ENCODE data around the gene FBXW7. TPM values are rescaled to one million over a fixed set of nuclear protein-coding genes. Genes with fewer than 3 reads are reported as not detected.

FBXW7 gene
- total and polyA plus RNA-seq, 2 donors = 27.2 to 114 TPM

DNA sequence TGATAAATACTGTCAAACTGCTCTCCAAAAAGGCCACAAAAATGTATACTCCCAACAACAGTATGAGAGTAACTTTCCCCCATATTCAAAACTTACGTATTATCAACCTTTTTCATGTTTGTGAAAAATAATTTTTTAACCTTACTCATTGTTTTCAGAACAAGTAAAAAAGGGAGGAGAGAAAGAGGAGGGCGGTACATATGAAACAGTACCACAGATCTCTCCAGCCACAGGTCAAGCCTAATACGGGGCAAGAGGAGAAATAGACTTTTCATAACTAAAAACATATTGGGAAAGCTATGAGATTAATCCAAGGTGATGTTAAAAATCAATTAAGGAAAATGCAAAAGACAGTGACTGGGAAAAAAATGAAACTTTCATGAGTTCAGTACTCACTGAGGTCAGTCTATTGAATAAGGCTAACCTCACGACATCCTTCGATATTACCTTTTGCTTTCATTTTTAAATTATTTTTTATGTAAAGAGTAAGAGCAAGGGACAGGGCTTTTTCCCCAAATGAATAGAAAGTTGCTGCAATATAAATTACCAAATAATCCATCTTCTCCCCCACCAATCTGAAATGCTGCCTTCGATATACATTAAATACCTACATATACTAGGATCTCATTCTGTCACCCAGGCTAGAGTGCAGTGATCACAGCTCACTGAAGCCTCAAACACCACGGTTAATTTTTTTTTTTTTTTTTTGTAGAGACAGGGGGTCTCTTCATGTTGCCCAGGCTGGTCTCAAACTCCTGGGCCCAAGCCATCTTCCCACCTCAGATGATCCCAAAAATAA, 25.3 kb downstream of the FBXW7 start:
- H3K27ac ChIP-seq (ENCODE audit: low read depth in 1 of 2, low read length in 1 of 2) = no peak overlapping the region
- no peaks in the 10 kb centered on the region for H3K9me3 ChIP-seq (ENCODE audit: control insufficient read depth in 2 of 2, insufficient read depth in 1 of 2, low read length in 1 of 2)
- no peaks in the 10 kb centered on the region for H3K4me1 ChIP-seq (ENCODE audit: control insufficient read depth in 2 of 2, insufficient read depth in 2 of 2, low read length in 2 of 2)
- DNase-seq (ENCODE audit: low read depth in 6 of 9, low spot score in 9 of 9) = no peak
- no peak overlapping the region for H3K4me3 ChIP-seq (ENCODE audit: low read length in 2 of 2)
- H3K36me3 ChIP-seq (ENCODE audit: control insufficient read depth in 2 of 2, insufficient read depth in 2 of 2, low read length in 1 of 2) = peaks cover 0 to 3% of the 10 kb centered on the region in 2 donors
- H3K27me3 ChIP-seq (ENCODE audit: control insufficient read depth in 2 of 2, insufficient read depth in 1 of 2, low read length in 1 of 2) = no peaks in the 10 kb centered on the region
- 93% methylated on average over 7 of the region's 7 CpGs for WGBS

DNA sequence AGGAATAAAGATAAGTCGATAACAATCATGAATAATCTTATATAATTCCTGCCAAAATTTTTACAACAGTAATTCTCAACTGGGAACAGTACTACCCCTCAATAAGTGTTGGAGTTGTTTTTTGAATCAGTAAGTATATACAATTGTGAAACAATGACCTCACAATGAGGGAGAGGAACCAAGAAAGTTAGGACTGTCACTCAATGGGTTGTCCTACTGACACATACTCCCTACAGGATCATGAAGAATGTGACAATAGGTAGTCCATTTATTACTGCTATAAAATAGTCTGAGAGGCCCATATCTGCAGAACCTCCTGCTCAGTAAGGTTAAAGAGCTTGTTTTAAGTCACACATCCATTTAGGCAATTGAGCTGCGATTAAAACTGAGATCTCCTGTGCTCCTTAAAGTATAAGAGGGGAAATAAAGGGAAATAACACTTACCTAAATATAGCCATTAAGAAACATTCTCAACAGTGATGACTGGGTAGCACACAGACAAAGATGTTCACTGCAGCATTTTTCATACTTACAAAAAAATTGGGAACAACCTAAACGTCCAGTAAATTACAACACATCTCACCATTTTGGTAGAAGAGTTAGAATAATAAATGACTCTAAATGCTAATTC, 26.2 kb downstream of the FBXW7 start:
- Histone ChIP-seq H3K4me3 (ENCODE audit: low read length in 2 of 2) (no peak overlapping the region), H3K27me3 (ENCODE audit: control insufficient read depth in 2 of 2, insufficient read depth in 1 of 2, low read length in 1 of 2) (no peaks in the 10 kb centered on the region), H3K36me3 (ENCODE audit: control insufficient read depth in 2 of 2, insufficient read depth in 2 of 2, low read length in 1 of 2) (peaks cover 0 to 3% of the 10 kb centered on the region in 2 donors), H3K4me1 (ENCODE audit: control insufficient read depth in 2 of 2, insufficient read depth in 2 of 2, low read length in 2 of 2) (no peaks in the 10 kb centered on the region), H3K27ac (ENCODE audit: low read depth in 1 of 2, low read length in 1 of 2) (no peak overlapping the region), H3K9me3 (ENCODE audit: control insufficient read depth in 2 of 2, insufficient read depth in 1 of 2, low read length in 1 of 2) (no peaks in the 10 kb centered on the region)
- no peak for DNase-seq (ENCODE audit: low read depth in 6 of 9, low spot score in 9 of 9)
- 95% methylated on average over 3 of the region's 3 CpGs for WGBS

- H3K36me3 ChIP-seq (ENCODE audit: control insufficient read depth in 2 of 2, insufficient read depth in 2 of 2, low read length in 1 of 2) = peaks cover 0 to 3% of the 10 kb centered on the region in 2 donors
- no peaks in the 10 kb centered on the region for H3K27me3 ChIP-seq (ENCODE audit: control insufficient read depth in 2 of 2, insufficient read depth in 1 of 2, low read length in 1 of 2)
- no peak overlapping the region for H3K27ac ChIP-seq (ENCODE audit: low read depth in 1 of 2, low read length in 1 of 2)
- no peak overlapping the region for H3K4me3 ChIP-seq (ENCODE audit: low read length in 2 of 2)
- no peak for DNase-seq (ENCODE audit: low read depth in 6 of 9, low spot score in 9 of 9)
- no peaks in the 10 kb centered on the region for H3K4me1 ChIP-seq (ENCODE audit: control insufficient read depth in 2 of 2, insufficient read depth in 2 of 2, low read length in 2 of 2)
- no peaks in the 10 kb centered on the region for H3K9me3 ChIP-seq (ENCODE audit: control insufficient read depth in 2 of 2, insufficient read depth in 1 of 2, low read length in 1 of 2)
- WGBS = over 99% methylated on average over 2 of the region's 2 CpGs
Observed at GRCh38 chr4:152508818-152509217, 27.1 kb downstream of the FBXW7 start.

- peaks cover 0 to 3% of the 10 kb centered on the region in 2 donors for H3K36me3 ChIP-seq (ENCODE audit: control insufficient read depth in 2 of 2, insufficient read depth in 2 of 2, low read length in 1 of 2)
- no peaks in the 10 kb centered on the region for H3K4me1 ChIP-seq (ENCODE audit: control insufficient read depth in 2 of 2, insufficient read depth in 2 of 2, low read length in 2 of 2)
- no peaks in the 10 kb centered on the region for H3K9me3 ChIP-seq (ENCODE audit: control insufficient read depth in 2 of 2, insufficient read depth in 1 of 2, low read length in 1 of 2)
- no peak for DNase-seq (ENCODE audit: low read depth in 6 of 9, low spot score in 9 of 9)
- WGBS = 95% methylated on average over 4 of the region's 4 CpGs
- H3K27me3 ChIP-seq (ENCODE audit: control insufficient read depth in 2 of 2, insufficient read depth in 1 of 2, low read length in 1 of 2) = no peaks in the 10 kb centered on the region
- H3K27ac ChIP-seq (ENCODE audit: low read depth in 1 of 2, low read length in 1 of 2) = no peak overlapping the region
- H3K4me3 ChIP-seq (ENCODE audit: low read length in 2 of 2) = no peak overlapping the region
Observed at GRCh38 chr4:152508386-152508785, 27.5 kb downstream of the FBXW7 start.

DNA sequence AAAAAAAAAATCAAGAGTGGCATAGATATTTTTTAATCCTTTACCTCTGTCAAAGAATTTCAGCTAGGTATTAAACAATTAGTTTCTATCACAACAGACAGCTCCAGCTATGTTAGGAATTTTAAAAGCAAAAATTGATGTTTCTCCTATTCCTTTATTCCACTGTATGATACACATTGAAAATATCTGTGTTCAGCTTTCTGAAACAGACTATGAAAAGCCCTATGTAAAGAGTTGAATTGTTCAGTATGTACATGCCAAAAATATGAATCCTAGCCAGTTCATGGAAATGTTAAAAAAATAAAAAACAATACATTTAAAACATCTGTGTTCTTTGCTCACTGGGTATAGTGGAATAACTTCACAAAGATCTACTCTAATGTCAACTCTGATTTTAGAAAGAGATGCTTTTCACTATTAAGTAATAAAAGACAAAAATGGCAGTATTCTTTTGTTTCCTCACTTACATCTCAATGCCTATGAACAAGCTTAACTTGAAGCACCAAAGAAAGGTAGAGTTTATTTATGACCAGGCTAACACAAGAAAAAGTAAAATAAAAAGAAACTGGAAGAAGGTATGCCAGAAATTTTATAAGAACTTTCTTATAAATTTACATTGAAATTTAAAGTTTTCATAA, 32.1 kb downstream of the FBXW7 start:
- H3K4me3 ChIP-seq (ENCODE audit: low read length in 2 of 2) = no peak overlapping the region
- H3K27ac ChIP-seq (ENCODE audit: low read depth in 1 of 2, low read length in 1 of 2) = no peak overlapping the region
- no peak for DNase-seq (ENCODE audit: low read depth in 6 of 9, low spot score in 9 of 9)
- H3K4me1 ChIP-seq (ENCODE audit: control insufficient read depth in 2 of 2, insufficient read depth in 2 of 2, low read length in 2 of 2) = no peaks in the 10 kb centered on the region
- peaks cover 0 to 3% of the 10 kb centered on the region in 2 donors for H3K36me3 ChIP-seq (ENCODE audit: control insufficient read depth in 2 of 2, insufficient read depth in 2 of 2, low read length in 1 of 2)
- no peaks in the 10 kb centered on the region for H3K27me3 ChIP-seq (ENCODE audit: control insufficient read depth in 2 of 2, insufficient read depth in 1 of 2, low read length in 1 of 2)
- H3K9me3 ChIP-seq (ENCODE audit: control insufficient read depth in 2 of 2, insufficient read depth in 1 of 2, low read length in 1 of 2) = no peaks in the 10 kb centered on the region

- Histone ChIP-seq H3K9me3 (ENCODE audit: control insufficient read depth in 2 of 2, insufficient read depth in 1 of 2, low read length in 1 of 2) (no peaks in the 10 kb centered on the region), H3K36me3 (ENCODE audit: control insufficient read depth in 2 of 2, insufficient read depth in 2 of 2, low read length in 1 of 2) (no peaks in the 10 kb centered on the region), H3K4me1 (ENCODE audit: control insufficient read depth in 2 of 2, insufficient read depth in 2 of 2, low read length in 2 of 2) (no peaks in the 10 kb centered on the region), H3K27ac (ENCODE audit: low read depth in 1 of 2, low read length in 1 of 2) (no peak overlapping the region), H3K4me3 (ENCODE audit: low read length in 2 of 2) (no peak overlapping the region), H3K27me3 (ENCODE audit: control insufficient read depth in 2 of 2, insufficient read depth in 1 of 2, low read length in 1 of 2) (no peaks in the 10 kb centered on the region)
- WGBS = 96% methylated on average over 3 of the region's 3 CpGs
- no peak for DNase-seq (ENCODE audit: low read depth in 6 of 9, low spot score in 9 of 9)
Observed at GRCh38 chr4:152501846-152502536, 33.9 kb downstream of the FBXW7 start.

DNA sequence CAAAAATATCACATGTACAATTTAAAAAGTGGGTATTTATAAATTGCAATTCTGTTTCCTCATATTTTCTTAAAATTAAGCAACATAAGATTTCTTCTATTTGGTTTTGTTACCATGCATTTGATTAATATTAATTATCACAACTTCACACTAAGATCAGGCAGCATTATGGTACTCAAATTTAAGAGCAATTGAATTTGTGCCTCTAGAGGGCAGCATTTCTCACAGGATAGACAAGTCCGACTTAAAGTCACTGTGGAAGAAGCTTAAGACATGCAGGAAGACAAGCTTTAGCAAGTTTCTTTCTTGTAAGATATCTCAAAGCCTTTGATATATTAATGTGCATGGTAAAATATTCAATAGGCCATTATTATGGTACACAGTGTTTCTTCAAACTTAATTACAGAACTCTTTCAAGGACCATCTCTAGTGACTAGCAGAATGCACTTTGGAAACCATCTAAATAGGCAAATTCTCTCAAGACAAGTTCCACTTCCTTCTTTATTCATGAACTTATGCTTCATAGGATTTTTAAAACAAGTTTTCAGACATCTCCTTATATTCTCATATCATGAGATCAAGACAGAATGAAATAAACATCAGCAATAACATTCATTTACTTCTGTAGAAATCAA, 35.0 kb downstream of the FBXW7 start:
- no peaks in the 10 kb centered on the region for H3K9me3 ChIP-seq (ENCODE audit: control insufficient read depth in 2 of 2, insufficient read depth in 1 of 2, low read length in 1 of 2)
- DNase-seq (ENCODE audit: low read depth in 6 of 9, low spot score in 9 of 9) = peak; percentile 55 to 94 (median 87)
- WGBS = 3% methylated on average over 1 of the region's 1 CpG
- H3K27me3 ChIP-seq (ENCODE audit: control insufficient read depth in 2 of 2, insufficient read depth in 1 of 2, low read length in 1 of 2) = no peaks in the 10 kb centered on the region
- H3K4me1 ChIP-seq (ENCODE audit: control insufficient read depth in 2 of 2, insufficient read depth in 2 of 2, low read length in 2 of 2) = no peaks in the 10 kb centered on the region
- no peaks in the 10 kb centered on the region for H3K36me3 ChIP-seq (ENCODE audit: control insufficient read depth in 2 of 2, insufficient read depth in 2 of 2, low read length in 1 of 2)
- no peak overlapping the region for H3K4me3 ChIP-seq (ENCODE audit: low read length in 2 of 2)
- H3K27ac ChIP-seq (ENCODE audit: low read depth in 1 of 2, low read length in 1 of 2) = no peak overlapping the region

- Histone ChIP-seq H3K27me3 (ENCODE audit: control insufficient read depth in 2 of 2, insufficient read depth in 1 of 2, low read length in 1 of 2) (no peaks in the 10 kb centered on the region), H3K4me1 (ENCODE audit: control insufficient read depth in 2 of 2, insufficient read depth in 2 of 2, low read length in 2 of 2) (no peaks in the 10 kb centered on the region), H3K27ac (ENCODE audit: low read depth in 1 of 2, low read length in 1 of 2) (no peak overlapping the region), H3K4me3 (ENCODE audit: low read length in 2 of 2) (no peak overlapping the region), H3K9me3 (ENCODE audit: control insufficient read depth in 2 of 2, insufficient read depth in 1 of 2, low read length in 1 of 2) (no peaks in the 10 kb centered on the region), H3K36me3 (ENCODE audit: control insufficient read depth in 2 of 2, insufficient read depth in 2 of 2, low read length in 1 of 2) (no peaks in the 10 kb centered on the region)
- DNase-seq (ENCODE audit: low read depth in 6 of 9, low spot score in 9 of 9) = no peak
- WGBS = 98% methylated on average over 2 of the region's 2 CpGs
Observed at GRCh38 chr4:152500275-152500674, 35.6 kb downstream of the FBXW7 start.

Data from thymus (tissue), 11 donors.